Measurements from ENCODE around the gene FAM83E. TPM values are rescaled to one million over a fixed set of nuclear protein-coding genes. Genes with fewer than 3 reads are reported as not detected.

Gene FAM83E
- total RNA-seq, 1 donor from 2014 or later: not detected

Other genes with a start within 250 kb of the FAM83E start
- gene KDELR1, start 223.5 kb downstream of the FAM83E start, total RNA-seq: 69.5 TPM
- 0.54 TPM for gene GRIN2D, start 221.4 kb downstream of the FAM83E start, total RNA-seq
- 16.9 TPM for gene GRWD1, start 169.1 kb downstream of the FAM83E start, total RNA-seq
- gene KCNJ14, start 159.5 kb downstream of the FAM83E start, total RNA-seq: 0.24 TPM
- gene CYTH2, start 145.7 kb downstream of the FAM83E start, total RNA-seq: 29.8 TPM
- gene LMTK3, start 103.2 kb downstream of the FAM83E start, total RNA-seq: 0.70 TPM
- gene SULT2B1, start 62.9 kb downstream of the FAM83E start, total RNA-seq: 0.22 TPM
- not detected for gene SPACA4, start 8.3 kb downstream of the FAM83E start, total RNA-seq
- 526 TPM for gene RPL18, start 4.1 kb upstream of the FAM83E start, total RNA-seq
- gene SPHK2, start 4.4 kb upstream of the FAM83E start, total RNA-seq: 7.6 TPM
- 14.5 TPM for gene DBP, start 22.3 kb upstream of the FAM83E start, total RNA-seq
- 7.5 TPM for gene CA11, start 31.1 kb upstream of the FAM83E start, total RNA-seq
- gene NTN5, start 57.9 kb upstream of the FAM83E start, total RNA-seq: not detected
- not detected for gene FUT2, start 80.9 kb upstream of the FAM83E start, total RNA-seq
- 4.8 TPM for gene MAMSTR, start 104.6 kb upstream of the FAM83E start, total RNA-seq
- gene RASIP1, start 125.5 kb upstream of the FAM83E start, total RNA-seq: 15.1 TPM
- 0.73 TPM for gene IZUMO1, start 131.8 kb upstream of the FAM83E start, total RNA-seq
- 1.8 TPM for gene FUT1, start 137.6 kb upstream of the FAM83E start, total RNA-seq
- not detected for gene FGF21, start 140.4 kb upstream of the FAM83E start, total RNA-seq
- gene BCAT2, start 196.0 kb upstream of the FAM83E start, total RNA-seq: 59.5 TPM
- gene HSD17B14, start 221.4 kb upstream of the FAM83E start, total RNA-seq: 1.9 TPM

Data from Right ventricle myocardium superior (tissue), 1 donor.